Stimulated activated naive CD8-positive, alpha-beta T cell treated with anti-CD3 and anti-CD28 coated beads, Interleukin-15, Interleukin-2, amounts not matched to agents 100 ng/mL and 50 ng/mL, for 24 hours (primary cell): ENCODE data around the gene ZMIZ1.

Source experiments
- H3K27ac Mint-ChIP-seq: one replicate; pipeline ENCODE4 v1.8.0; 2021; ENCODE audit warnings: mild to moderate bottlenecking, mixed read lengths
- H3K27me3 Mint-ChIP-seq: one replicate; pipeline ENCODE4 v1.8.0; 2021; ENCODE audit warnings: mixed read lengths
- H3K36me3 Mint-ChIP-seq: one replicate; pipeline ENCODE4 v1.8.0; 2021; ENCODE audit warnings: low read depth, mixed read lengths
- H3K4me1 Mint-ChIP-seq: one replicate; pipeline ENCODE4 v1.8.0; 2021; ENCODE audit warnings: low read depth, mixed read lengths
- H3K4me3 Mint-ChIP-seq: one replicate; pipeline ENCODE4 v1.8.0; 2021; ENCODE audit warnings: mild to moderate bottlenecking, mixed read lengths
- H3K9me3 Mint-ChIP-seq: one replicate; pipeline ENCODE4 v1.8.0; 2021; ENCODE audit warnings: mixed read lengths

The ZMIZ1 gene

DNA sequence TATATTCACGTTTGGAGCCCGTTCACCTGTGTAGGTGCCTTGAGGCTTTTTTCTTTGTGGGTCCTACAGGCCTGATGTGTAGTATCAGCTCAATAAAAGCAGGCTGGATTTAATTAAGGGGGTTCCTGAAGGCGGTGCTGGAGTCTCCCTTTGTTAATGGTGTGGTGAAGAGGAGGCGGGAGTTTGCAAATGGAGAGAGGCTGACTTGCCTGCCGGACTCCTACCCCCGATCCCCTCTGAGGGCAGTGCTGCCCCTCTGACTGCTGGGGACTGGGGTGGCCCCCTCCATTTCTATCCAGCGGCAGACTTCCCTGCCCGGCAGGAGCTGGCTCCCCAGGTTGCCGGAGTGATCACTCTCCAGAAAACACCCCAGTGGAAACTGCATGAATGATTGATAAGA lies 45.1 kb downstream of the ZMIZ1 start:
- Mint-ChIP-seq H3K27me3 (no peaks in the 10 kb centered on the region), H3K27ac (peak overlapping the region; percentile 68), H3K4me3 (no peak overlapping the region), H3K36me3 (no peaks in the 10 kb centered on the region), H3K9me3 (no peaks in the 10 kb centered on the region), H3K4me1 (peaks cover 45% of the 10 kb centered on the region)

DNA sequence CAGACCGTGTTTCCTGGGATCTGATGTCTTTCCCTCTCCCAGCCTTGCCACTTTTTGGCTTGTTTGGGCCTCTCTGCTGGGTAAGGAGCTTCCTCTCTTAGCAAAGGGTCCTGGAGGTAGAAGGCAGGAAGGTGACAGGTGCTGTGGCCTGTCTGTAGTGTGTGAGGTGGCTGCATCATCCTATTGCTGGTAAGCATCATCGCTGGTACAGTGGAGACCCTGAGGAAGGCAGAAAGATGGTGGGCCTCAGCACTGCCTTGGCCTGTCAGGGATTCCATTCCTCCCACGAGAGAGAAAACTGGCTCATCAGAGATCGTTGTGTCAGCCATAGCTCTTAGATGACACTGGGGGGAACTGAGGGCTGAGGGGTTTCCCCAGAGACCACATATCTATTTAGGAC lies 46.5 kb downstream of the ZMIZ1 start:
- Mint-ChIP-seq H3K27me3 (no peaks in the 10 kb centered on the region), H3K27ac (peak overlapping the region; percentile 21), H3K9me3 (no peaks in the 10 kb centered on the region), H3K36me3 (no peaks in the 10 kb centered on the region), H3K4me3 (no peak overlapping the region), H3K4me1 (peaks cover 45% of the 10 kb centered on the region)

DNA sequence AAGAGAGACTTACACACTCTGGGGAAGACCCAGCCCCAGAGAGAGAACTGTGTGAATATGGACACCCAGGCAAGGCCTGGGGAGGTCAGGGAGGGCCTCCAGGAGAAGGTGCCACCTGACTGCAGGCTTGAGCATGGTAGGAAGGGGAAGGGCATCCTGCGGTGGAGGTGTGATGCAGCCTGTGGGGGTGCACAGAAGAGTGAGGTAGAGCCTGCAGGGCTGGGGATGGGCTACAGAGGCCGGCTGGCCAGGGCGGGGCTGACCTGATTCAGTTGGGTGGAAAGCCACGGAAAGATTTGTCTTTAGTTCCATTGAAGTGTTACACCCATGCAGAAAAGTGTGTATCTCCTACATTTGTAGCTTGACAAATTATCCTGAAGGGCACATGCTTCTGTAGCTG lies 47.6 kb downstream of the ZMIZ1 start:
- Mint-ChIP-seq H3K27ac (no peak overlapping the region), H3K36me3 (no peaks in the 10 kb centered on the region), H3K9me3 (no peaks in the 10 kb centered on the region), H3K4me3 (no peak overlapping the region), H3K27me3 (no peaks in the 10 kb centered on the region), H3K4me1 (peaks cover 45% of the 10 kb centered on the region)

GRCh38 chr10:79116801-79117723 lies 48.3 kb downstream of the ZMIZ1 start:
- Mint-ChIP-seq H3K9me3 (no peaks in the 10 kb centered on the region), H3K27me3 (no peaks in the 10 kb centered on the region), H3K4me1 (peaks cover 45% of the 10 kb centered on the region), H3K4me3 (no peak overlapping the region), H3K36me3 (no peaks in the 10 kb centered on the region), H3K27ac (peak overlapping the region; percentile 74)

DNA sequence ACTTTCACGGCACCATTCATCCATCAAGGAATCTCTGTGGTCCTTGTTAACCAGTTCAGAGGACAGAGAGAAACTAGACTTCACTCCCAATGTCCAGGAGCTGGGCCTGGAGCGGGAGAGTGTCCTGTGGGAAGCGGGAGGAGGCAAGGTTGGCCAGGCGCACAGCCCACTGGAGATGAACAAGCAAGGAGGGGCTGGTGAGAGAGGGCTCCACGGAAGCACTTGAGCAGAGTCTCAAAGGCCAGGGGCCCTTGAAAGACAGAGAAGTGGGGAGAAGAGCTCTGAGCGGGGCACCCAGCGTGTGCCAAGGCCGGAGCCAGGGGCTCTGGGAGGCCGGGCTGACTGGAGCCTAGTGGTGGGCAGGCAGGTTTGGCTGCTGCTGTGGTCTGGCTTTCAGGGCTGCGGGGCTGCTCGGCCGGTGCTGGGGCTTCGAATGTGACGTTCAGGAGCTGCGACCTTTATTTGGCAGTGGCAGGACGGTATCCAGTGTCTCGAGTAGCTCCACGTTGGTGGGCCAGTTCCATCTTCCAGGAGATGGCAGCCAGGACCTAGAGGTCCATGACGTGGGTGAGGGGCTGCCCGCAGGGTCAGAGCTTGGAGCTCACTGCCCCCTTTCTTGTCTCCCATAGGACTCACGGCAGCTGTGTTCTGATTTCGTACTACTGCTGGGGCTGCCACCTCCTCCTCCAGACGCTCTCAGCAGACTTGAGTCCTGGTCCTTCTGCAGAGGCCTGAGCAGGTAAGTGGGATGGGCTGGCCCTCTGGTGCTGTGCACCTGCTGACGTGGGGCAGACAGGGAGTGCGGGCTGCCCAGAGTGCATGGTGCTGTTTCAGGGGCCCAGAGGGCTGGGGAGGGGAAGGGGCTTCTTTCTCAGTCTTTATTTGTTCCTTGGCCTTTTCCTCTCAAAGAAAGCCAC lies 49.8 kb downstream of the ZMIZ1 start:
- Mint-ChIP-seq H3K36me3 (no peaks in the 10 kb centered on the region), H3K27me3 (no peaks in the 10 kb centered on the region), H3K9me3 (no peaks in the 10 kb centered on the region), H3K4me3 (no peak overlapping the region), H3K27ac (no peak overlapping the region), H3K4me1 (peaks cover 39% of the 10 kb centered on the region)

- H3K27me3 Mint-ChIP-seq = no peaks in the 10 kb centered on the region
- no peak overlapping the region for H3K4me3 Mint-ChIP-seq
- H3K9me3 Mint-ChIP-seq = no peaks in the 10 kb centered on the region
- H3K36me3 Mint-ChIP-seq = no peaks in the 10 kb centered on the region
- H3K4me1 Mint-ChIP-seq = peaks cover 32% of the 10 kb centered on the region
- H3K27ac Mint-ChIP-seq = no peak overlapping the region
Observed at GRCh38 chr10:79119306-79119705, 50.5 kb downstream of the ZMIZ1 start.

DNA sequence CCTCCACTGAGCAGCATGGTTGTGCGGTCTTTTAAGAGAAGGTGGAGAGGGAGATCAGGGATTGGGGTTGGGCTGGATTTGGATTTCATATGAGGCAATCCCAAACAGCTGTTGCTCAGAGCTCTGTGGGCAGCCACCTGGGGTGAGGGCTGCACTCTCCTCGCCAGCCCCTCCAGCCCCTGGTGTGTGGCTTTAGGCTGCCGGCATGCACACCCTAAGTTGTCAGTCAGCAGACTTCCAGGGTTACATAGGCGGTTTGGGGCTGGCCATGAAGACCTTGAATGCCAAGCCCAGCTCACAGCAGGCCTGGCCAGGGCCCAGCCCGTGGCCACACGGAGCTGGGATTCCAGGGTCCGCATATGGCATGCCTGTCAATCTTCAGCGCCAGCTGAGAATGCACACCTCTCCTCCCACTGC lies 54.8 kb downstream of the ZMIZ1 start:
- Mint-ChIP-seq H3K27me3 (no peaks in the 10 kb centered on the region), H3K36me3 (no peaks in the 10 kb centered on the region), H3K4me3 (no peak overlapping the region), H3K9me3 (no peaks in the 10 kb centered on the region), H3K27ac (no peak overlapping the region), H3K4me1 (peaks cover 6% of the 10 kb centered on the region)

DNA sequence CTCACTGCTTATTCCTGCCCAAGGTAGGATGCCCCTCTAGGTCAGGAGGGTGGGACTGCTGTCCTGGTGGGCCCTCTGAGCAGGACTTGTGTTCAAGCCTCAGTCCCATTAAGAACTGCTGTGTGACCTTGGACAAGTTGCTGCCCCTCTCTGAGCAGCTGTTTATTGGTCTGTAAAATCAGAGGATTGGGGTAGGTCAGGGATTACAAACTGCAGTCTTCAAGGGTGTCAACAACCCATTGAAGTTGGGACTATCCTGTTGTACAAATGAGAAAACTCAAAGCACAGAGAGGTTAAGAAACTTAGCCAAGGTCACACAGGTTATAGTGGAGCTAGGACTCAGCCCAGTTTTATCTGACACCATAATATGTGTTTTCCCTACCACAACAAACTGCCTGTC lies 55.3 kb downstream of the ZMIZ1 start:
- Mint-ChIP-seq H3K36me3 (no peaks in the 10 kb centered on the region), H3K27ac (no peak overlapping the region), H3K4me3 (no peak overlapping the region), H3K4me1 (peaks cover 7% of the 10 kb centered on the region), H3K27me3 (no peaks in the 10 kb centered on the region), H3K9me3 (no peaks in the 10 kb centered on the region)

DNA sequence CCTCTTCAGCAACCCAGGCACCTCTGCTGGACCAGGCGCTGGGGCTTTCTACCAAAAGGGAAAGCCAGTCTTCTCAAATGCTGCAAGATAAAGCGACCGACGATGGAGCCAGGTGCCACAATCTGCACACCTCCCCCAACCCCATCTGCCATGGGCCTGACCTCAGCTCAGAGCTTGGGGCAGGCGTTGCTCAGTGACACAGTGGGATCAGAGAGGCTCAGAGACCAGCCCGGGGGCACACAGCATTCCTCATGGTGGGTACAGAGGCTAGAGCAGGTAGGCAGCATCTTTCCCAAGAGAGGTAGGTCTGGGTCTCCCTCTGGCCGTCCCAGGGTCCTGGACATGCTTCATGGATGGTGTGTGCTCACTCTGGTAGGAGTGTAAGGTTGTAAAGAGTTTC lies 56.3 kb downstream of the ZMIZ1 start:
- Mint-ChIP-seq H3K4me3 (no peak overlapping the region), H3K27me3 (no peaks in the 10 kb centered on the region), H3K27ac (no peak overlapping the region), H3K9me3 (no peaks in the 10 kb centered on the region), H3K36me3 (no peaks in the 10 kb centered on the region), H3K4me1 (peaks cover 10% of the 10 kb centered on the region)

DNA sequence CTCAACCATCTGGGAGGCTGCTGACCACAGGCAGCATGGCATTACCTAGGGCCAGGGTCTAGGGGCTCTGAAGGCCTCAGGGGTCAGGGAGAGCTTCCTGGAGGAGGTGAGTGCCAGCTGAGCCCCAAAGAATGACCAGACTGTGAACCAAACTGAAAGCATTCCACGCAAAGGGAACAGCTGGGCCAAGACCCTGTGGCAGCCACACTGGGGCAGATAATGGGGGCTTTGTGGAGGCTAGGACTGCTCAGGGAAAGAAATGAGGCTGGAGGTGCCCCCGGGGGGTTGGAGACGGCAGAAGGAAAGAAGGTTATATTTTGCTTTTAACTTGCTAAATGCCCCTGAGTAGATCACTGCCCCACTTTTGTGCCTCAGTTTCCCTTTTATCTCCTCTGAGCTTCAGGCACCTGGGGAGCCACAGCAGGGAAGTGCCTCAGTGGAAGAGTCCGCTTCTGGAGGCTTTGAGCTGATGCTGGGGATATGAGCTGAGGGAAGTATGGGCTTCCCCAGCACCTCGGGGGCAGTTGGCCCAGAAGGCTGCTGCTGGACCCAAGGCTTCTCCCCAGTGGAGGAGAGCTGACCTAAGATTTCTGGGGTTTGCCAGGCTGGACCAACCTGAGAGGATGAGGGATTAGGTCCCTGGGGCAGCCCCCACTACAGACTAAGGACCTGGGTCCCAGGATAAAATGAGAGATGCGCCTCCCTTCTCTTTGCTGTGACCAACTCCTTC lies 57.8 kb downstream of the ZMIZ1 start:
- peaks cover 5% of the 10 kb centered on the region for H3K36me3 Mint-ChIP-seq
- H3K27ac Mint-ChIP-seq = no peak overlapping the region
- no peaks in the 10 kb centered on the region for H3K27me3 Mint-ChIP-seq
- no peak overlapping the region for H3K4me3 Mint-ChIP-seq
- H3K9me3 Mint-ChIP-seq = no peaks in the 10 kb centered on the region
- peaks cover 10% of the 10 kb centered on the region for H3K4me1 Mint-ChIP-seq

DNA sequence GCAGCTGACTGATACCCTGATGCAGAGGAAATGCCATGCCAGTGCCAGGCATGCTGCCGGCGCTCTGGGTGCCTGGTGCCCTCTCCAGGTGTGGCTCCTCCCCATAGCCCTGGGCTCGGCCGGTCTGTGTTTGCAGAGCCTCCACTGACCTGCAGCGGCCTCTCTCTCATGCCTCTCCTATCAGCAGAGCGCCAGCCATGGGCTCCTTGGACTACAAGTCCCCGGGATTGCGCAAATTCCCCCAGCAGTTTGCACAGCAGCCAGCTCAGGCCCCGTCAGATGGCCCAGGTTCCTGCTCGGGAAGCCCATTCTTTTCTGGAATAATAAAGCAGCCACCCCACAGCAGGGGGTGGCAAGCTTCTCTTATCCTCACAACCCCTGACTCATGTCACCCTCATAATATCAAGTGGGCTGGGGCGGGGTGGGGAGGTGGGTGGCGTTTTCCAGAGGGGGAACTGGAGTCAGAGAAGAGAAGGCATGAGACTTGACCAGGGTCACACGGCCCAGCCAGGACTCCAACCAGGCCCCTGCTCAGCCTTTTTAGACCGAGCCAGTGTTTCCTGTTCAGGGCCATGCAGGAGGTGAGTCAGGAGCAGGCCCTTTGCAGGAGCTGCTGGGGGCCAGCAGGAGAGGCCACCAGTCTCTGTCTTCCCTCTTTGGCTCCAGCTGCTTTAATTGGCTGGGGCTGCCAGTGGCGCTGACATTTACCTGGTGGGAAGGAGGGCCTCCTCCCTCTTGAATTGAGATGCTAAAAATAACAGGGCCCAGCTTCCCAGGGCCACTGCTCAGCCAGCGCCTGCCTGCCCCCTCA lies 58.6 kb downstream of the ZMIZ1 start:
- H3K27me3 Mint-ChIP-seq = no peaks in the 10 kb centered on the region
- no peaks in the 10 kb centered on the region for H3K9me3 Mint-ChIP-seq
- H3K27ac Mint-ChIP-seq = no peak overlapping the region
- peaks cover 15% of the 10 kb centered on the region for H3K4me1 Mint-ChIP-seq
- H3K36me3 Mint-ChIP-seq = peaks cover 5% of the 10 kb centered on the region
- no peak overlapping the region for H3K4me3 Mint-ChIP-seq

GRCh38 chr10:79128241-79128922 lies 59.6 kb downstream of the ZMIZ1 start:
- no peak overlapping the region for H3K4me3 Mint-ChIP-seq

GRCh38 chr10:79128923-79129305 lies 60.1 kb downstream of the ZMIZ1 start:
- no peaks in the 10 kb centered on the region for H3K9me3 Mint-ChIP-seq
- peaks cover 5% of the 10 kb centered on the region for H3K36me3 Mint-ChIP-seq
- no peaks in the 10 kb centered on the region for H3K27me3 Mint-ChIP-seq
- no peak overlapping the region for H3K4me3 Mint-ChIP-seq
- no peak overlapping the region for H3K27ac Mint-ChIP-seq
- peaks cover 15% of the 10 kb centered on the region for H3K4me1 Mint-ChIP-seq

More at GRCh38 chr10:79128241-79128922, 59.6 kb downstream of the ZMIZ1 start:
- no peak overlapping the region for H3K27ac Mint-ChIP-seq
- peaks cover 5% of the 10 kb centered on the region for H3K36me3 Mint-ChIP-seq
- H3K27me3 Mint-ChIP-seq = no peaks in the 10 kb centered on the region
- no peaks in the 10 kb centered on the region for H3K9me3 Mint-ChIP-seq
- peaks cover 15% of the 10 kb centered on the region for H3K4me1 Mint-ChIP-seq
